ENCODE measurements around the gene SLC27A2.

DNA sequence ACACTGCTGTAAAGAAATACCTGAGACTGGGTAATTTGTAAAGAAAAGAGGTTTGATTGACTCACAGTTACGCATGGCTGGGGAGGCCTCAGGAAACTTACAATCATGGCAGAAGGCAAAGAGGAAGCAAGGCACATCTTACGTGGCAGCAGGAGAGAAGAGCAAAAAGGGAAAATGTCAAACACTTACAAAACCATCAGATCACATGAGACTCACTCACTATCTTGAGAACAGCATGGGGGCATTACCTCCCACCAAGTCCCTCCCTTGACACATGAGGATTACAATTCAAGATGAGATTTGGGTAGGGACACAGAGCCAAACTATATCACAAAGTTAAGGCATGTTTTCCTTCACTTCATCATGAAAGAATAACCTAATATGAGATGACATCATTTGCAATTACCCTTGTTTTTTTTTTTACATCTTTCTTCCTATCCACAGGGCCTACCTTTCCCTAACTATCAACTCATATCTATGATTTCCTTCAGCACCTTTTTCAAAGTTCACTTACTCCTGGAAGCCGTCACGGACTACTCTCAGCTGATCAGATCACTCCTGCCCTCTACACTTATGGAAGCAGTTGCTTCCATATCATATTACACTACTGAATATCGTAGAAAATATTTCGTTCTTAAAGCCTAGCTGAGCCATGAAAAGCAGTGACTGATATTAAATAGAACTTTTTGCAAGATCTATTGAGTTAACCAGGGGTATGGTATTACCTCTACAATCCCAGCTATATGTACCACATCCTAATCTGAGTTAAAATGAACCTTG is 37.5 kb upstream of the SLC27A2 start:
- no peak for TF ChIP-seq EZH2 (IDR thresholded peaks at IDR 0.05; ENCODE audit: insufficient read depth, poor library complexity, severe bottlenecking)
- no peak for TF ChIP-seq EZH2phosphoT487 (IDR thresholded peaks at IDR 0.05; ENCODE audit: insufficient read depth, low read depth)
